Measurements from ENCODE around the gene MPZL3. TPM values are rescaled to one million over a fixed set of nuclear protein-coding genes. Genes with fewer than 3 reads are reported as not detected.

MPZL3 gene
- total RNA-seq, 4 donors from 2014 or later: 17.4 to 44.4 (median 32.4) TPM

DNA sequence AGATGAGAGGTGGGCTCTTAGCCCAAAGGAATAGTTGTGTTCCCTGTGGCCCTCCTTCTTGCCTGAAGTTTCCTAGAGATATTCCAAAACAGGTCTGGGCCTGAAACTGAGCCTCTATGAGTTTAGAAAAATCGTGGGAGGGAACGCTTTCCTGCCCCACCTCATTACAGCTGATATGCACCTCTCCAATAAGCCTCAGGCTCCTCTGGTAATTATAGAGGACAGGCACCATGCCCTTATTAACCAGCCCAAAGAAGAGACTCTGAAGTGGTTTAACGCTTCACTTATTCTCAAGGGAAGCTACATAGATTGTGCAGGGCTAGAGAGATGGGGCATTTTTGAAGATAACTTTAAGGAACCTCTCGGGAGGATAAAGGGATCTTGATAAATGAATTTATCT lies 15.3 kb upstream of the MPZL3 start:
- intact Hi-C loops (cut with DNase I): no loop called here
- Histone ChIP-seq H3K36me3 (peaks cover 0 to 5% (median 0%) of the 10 kb centered on the region in 3 donors), H3K27ac (peak overlapping the region; percentile 89 to 94 (median 90))

GRCh38 chr11:118265954-118266353 lies 13.8 kb upstream of the MPZL3 start:
- WGBS, 2 donors: 33% methylated on average over 1 of the region's 1 CpG; no CpG with 5 or more reads in 1 of the 2 donors
- no peak for DNase-seq
- peak overlapping the region; percentile 35 to 73 (median 64) for H3K4me3 ChIP-seq

More for the DNA sequence above, 15.3 kb upstream of the MPZL3 start:
- H3K4me1 ChIP-seq: peaks cover 0 to 57% (median 9%) of the 10 kb centered on the region in 3 donors
- WGBS, 2 donors: 39 to 50% methylated on average over 4 of the region's 4 CpGs
- no peak overlapping the region for H3K4me3 ChIP-seq
- no peak for TF ChIP-seq CTCF (IDR thresholded peaks at IDR 0.05)
- TF ChIP-seq POLR2A (IDR thresholded peaks at IDR 0.05): no peak
- no peaks in the 10 kb centered on the region for H3K9me3 ChIP-seq
- H3K27me3 ChIP-seq: peaks cover 0 to 17% (median 0%) of the 10 kb centered on the region in 4 donors
- DNase-seq: no peak

GRCh38 chr11:118264569-118265465 lies 12.7 kb upstream of the MPZL3 start:
- intact Hi-C loops (cut with DNase I): no loop called here
- H3K9me3 ChIP-seq: no peaks in the 10 kb centered on the region
- peak overlapping the region; percentile 89 to 94 (median 90) for H3K27ac ChIP-seq
- H3K4me1 ChIP-seq: peaks cover 0 to 84% (median 13%) of the 10 kb centered on the region in 3 donors
- no peak for TF ChIP-seq POLR2A (IDR thresholded peaks at IDR 0.05)
- no peak for TF ChIP-seq CTCF (IDR thresholded peaks at IDR 0.05)
- no peak for DNase-seq
- H3K36me3 ChIP-seq: peaks cover 0 to 32% (median 0%) of the 10 kb centered on the region in 3 donors
- H3K4me3 ChIP-seq: peak overlapping the region; percentile 35 to 73 (median 64)
- 27 to 40% methylated on average over 13 of the region's 13 CpGs for WGBS, 2 donors
- H3K27me3 ChIP-seq: peaks cover 0 to 31% (median 0%) of the 10 kb centered on the region in 4 donors

More at GRCh38 chr11:118265954-118266353, 13.8 kb upstream of the MPZL3 start:
- no peak for TF ChIP-seq CTCF (IDR thresholded peaks at IDR 0.05)
- peak in 2 of 4 donors; percentile 42 to 66 for TF ChIP-seq POLR2A (IDR thresholded peaks at IDR 0.05)
- peak overlapping the region; percentile 89 to 94 (median 90) for H3K27ac ChIP-seq
- H3K36me3 ChIP-seq: peaks cover 0 to 20% (median 0%) of the 10 kb centered on the region in 3 donors
- no peaks in the 10 kb centered on the region for H3K9me3 ChIP-seq
- H3K4me1 ChIP-seq: peaks cover 0 to 73% (median 9%) of the 10 kb centered on the region in 3 donors
- H3K27me3 ChIP-seq: peaks cover 0 to 25% (median 0%) of the 10 kb centered on the region in 4 donors
- intact Hi-C loops (cut with DNase I): no loop called here

- Histone ChIP-seq H3K27me3 (peaks cover 0 to 31% (median 0%) of the 10 kb centered on the region in 4 donors), H3K27ac (peak within 1 kb of the TSS; percentile 89 to 94 (median 90)), H3K4me3 (peak within 1 kb of the TSS; percentile 48 to 73 (median 64)), H3K9me3 (no peaks in the 10 kb centered on the region), H3K4me1 (peaks cover 0 to 92% (median 14%) of the 10 kb centered on the region in 3 donors), H3K36me3 (peaks cover 0 to 40% (median 0%) of the 10 kb centered on the region in 3 donors)
- intact Hi-C loops (cut with DNase I): no loop called here
- no peak for TF ChIP-seq CTCF (IDR thresholded peaks at IDR 0.05)
- peak in 3 of 4 donors; percentile 36 to 76 (median 68) for TF ChIP-seq POLR2A (IDR thresholded peaks at IDR 0.05)
- DNase-seq: no peak
- 9 to 10% methylated on average over 19 of the region's 19 CpGs for WGBS, 2 donors
Measured at GRCh38 chr11:118263695-118264568, 11.8 kb upstream of the MPZL3 start, which contains the start of gene MPZL2. Gene MPZL2 (minus strand): TSS chr11:118264297. CDS start chr11:118264153, 144 bp downstream.

All from esophagus squamous epithelium (tissue), 5 donors.